ENCODE data around the gene FRAT1. TPM values are rescaled to one million over a fixed set of nuclear protein-coding genes. Genes with fewer than 3 reads are reported as not detected.

FRAT1 gene
- total RNA-seq, 2 donors from 2014 or later, result 1.5 to 3.7 TPM

DNA sequence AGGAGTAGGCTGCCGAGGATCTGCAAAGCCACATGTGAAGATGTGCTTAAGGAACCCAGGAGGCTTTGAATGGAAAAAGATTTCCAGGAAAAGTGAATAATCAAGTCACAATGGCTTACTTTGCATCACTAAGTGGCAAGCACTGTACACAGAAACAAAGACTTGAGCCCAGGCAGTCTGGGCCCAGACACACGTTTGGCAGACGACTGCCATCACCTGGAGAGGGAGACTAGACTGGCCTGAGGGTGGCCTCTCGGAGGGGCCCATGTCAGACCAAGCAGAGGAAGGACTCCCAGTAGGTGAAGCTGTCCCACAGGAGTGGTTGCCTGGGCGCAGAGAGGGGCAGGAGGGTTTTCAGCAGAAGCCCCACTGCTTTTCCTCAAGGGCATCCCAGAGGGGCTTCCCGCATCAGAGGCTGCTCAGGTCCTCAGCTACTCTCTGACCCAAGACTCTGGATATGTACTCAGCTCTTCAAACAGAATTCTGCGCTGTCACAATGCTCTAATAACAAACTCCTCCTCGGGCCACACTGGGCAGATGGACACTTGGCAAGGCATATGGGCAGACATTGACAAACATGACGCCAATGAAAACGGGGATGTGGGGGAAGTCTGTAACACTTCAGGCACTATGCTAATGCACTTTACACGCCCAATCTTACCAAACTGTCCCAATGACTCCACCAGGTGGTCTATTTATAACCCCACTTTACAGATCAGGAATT is 43.4 kb downstream of the FRAT1 start:
- no peak for ATAC-seq (replicated peaks)
- no peak overlapping the region for H3K4me3 Mint-ChIP-seq
- no peaks in the 10 kb centered on the region for H3K9me3 Mint-ChIP-seq
- H3K4me1 Mint-ChIP-seq, result no peaks in the 10 kb centered on the region
- no peak overlapping the region for H3K27ac Mint-ChIP-seq
- H3K36me3 Mint-ChIP-seq (ENCODE audit: low read depth), result peaks cover 83% of the 10 kb centered on the region
- no peaks in the 10 kb centered on the region for H3K27me3 Mint-ChIP-seq

DNA sequence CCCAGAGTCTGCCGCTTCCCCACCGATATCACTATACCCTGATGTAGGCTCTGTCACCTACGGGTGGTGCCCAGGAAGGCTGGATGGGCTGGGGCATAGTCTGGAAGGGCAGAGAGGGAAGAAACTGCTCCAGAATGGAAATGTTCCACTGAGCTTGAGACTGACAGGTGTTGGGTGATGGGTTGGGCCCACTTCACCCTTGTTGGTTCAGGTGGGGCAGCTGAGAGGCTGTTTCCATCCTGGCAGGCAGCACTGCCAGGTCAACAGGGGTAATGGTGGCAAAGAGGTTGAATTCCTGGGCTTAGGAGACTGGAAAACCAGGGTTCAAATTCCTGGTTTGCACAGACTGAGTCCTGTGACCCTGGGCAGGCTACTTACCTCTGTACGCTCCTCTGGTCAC is 44.0 kb downstream of the FRAT1 start:
- no peaks in the 10 kb centered on the region for H3K4me1 Mint-ChIP-seq
- H3K27ac Mint-ChIP-seq, result no peak overlapping the region
- peaks cover 83% of the 10 kb centered on the region for H3K36me3 Mint-ChIP-seq (ENCODE audit: low read depth)
- no peak overlapping the region for H3K4me3 Mint-ChIP-seq
- ATAC-seq (replicated peaks), result no peak
- no peaks in the 10 kb centered on the region for H3K9me3 Mint-ChIP-seq
- no peaks in the 10 kb centered on the region for H3K27me3 Mint-ChIP-seq

DNA sequence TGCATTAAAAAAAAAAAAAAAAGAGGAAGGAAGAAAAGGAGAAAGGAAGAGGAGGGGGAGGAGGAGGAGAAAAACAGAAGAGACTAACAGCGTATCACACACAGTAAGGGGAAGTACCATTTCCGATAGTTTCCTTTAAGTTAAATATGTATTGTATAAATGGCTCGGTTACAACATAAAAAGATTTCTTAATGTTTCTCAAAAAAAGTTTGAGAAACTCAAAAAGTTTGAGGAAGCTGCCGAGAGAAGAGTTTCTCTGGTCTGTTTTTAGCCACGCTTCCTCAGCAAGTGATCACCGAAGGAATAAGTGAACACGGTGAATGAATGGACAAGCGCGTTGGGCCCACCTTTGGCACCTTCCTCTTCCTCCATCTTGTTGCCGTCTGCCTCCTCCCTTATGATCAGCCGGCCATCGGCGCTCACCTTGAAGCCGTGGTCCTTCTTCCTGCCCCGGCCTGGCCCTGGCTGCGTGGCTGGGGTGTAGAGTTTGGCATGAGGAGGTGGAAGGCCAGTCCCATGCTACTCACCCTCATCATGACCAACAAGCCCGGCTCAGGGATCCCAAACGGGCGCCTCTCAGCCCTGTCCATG is 46.8 kb downstream of the FRAT1 start:
- Mint-ChIP-seq H3K27ac (no peak overlapping the region), H3K9me3 (no peaks in the 10 kb centered on the region), H3K4me1 (no peaks in the 10 kb centered on the region), H3K4me3 (no peak overlapping the region), H3K36me3 (ENCODE audit: low read depth) (peaks cover 86% of the 10 kb centered on the region), H3K27me3 (no peaks in the 10 kb centered on the region)
- no peak for ATAC-seq (replicated peaks)

DNA sequence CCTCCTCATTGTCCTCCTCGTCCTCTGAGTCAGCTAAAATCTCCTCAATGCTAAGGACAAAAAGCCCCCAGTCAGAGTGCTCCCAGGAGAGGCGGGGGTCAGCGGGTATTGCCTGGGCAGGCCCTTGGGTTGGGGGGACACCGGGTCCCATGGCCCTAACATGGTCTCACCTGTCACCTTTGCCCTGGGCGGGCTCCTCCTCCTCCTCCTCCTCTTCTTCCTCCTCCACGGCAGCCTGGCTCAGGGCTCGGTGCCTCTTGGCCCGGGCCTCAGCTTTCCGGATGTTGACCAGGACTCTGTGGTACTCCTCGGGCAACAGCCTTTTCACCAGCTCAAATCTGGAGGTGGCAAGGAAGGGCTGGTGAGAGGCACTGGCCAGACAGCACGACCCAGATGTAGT is 47.5 kb downstream of the FRAT1 start:
- no peak overlapping the region for H3K27ac Mint-ChIP-seq
- no peaks in the 10 kb centered on the region for H3K4me1 Mint-ChIP-seq
- no peaks in the 10 kb centered on the region for H3K9me3 Mint-ChIP-seq

DNA sequence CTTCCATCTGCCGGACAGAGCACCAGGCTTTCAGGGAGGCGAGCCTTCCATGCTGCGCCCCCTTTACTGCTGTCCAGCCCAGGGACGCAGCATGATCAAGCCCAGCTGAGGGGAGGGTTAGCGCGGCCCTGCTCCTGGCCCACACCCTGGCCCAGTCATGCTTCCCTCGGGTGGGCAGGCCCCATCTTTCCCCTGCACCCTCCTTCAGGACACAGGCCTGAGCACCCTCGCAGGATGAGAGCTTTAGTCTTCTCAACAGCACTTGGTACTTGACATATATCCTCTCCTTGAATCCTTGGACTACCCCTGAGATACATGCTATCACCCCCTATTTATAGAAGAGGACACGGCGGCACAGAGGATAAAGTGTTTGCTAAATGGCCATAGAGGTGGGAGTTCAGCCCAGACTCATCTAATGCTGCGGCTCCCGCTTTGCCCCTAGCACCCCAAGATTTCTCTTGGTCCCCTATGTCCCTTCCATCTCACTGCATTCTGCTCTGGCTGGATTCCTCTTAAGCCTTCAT is 48.1 kb downstream of the FRAT1 start:
- Mint-ChIP-seq H3K9me3 (no peaks in the 10 kb centered on the region), H3K27ac (no peak overlapping the region), H3K4me1 (no peaks in the 10 kb centered on the region), H3K4me3 (no peak overlapping the region), H3K36me3 (ENCODE audit: low read depth) (peaks cover 94% of the 10 kb centered on the region), H3K27me3 (no peaks in the 10 kb centered on the region)
- no peak for ATAC-seq (replicated peaks)

More for the DNA sequence above, 47.5 kb downstream of the FRAT1 start:
- ATAC-seq (replicated peaks), result no peak
- Mint-ChIP-seq H3K36me3 (ENCODE audit: low read depth) (peaks cover 87% of the 10 kb centered on the region), H3K27me3 (no peaks in the 10 kb centered on the region), H3K4me3 (no peak overlapping the region)

Other genes starting within 250 kb of the FRAT1 start
- 1 to 10 TPM in 1 of 2 donors, under 1 TPM in 1; 0.56 to 2.0 TPM for gene SLIT1, start 133.3 kb upstream of the FRAT1 start, total RNA-seq
- 10 to 100 TPM; 44.6 to 46.4 TPM for gene ARHGAP19, start 26.6 kb upstream of the FRAT1 start, total RNA-seq
- 1 to 10 TPM; 4.7 to 9.7 TPM for gene FRAT2, start 15.5 kb downstream of the FRAT1 start, total RNA-seq
- 10 to 100 TPM; 29.6 to 61.9 TPM for gene RRP12, start 82.1 kb downstream of the FRAT1 start, total RNA-seq
- gene PGAM1, start 106.9 kb downstream of the FRAT1 start, total RNA-seq, result 1,000 to 10,000 TPM; 1,094 to 1,221 TPM
- gene EXOSC1, start 126.7 kb downstream of the FRAT1 start, total RNA-seq, result 10 to 100 TPM; 49.7 to 54.2 TPM
- 10 to 100 TPM; 49.2 to 65.8 TPM for gene ZDHHC16, start 126.9 kb downstream of the FRAT1 start, total RNA-seq
- gene MMS19, start 179.2 kb downstream of the FRAT1 start, total RNA-seq, result 10 to 100 TPM; 89.3 to 90.5 TPM
- 1 to 10 TPM; 1.7 to 2.1 TPM for gene UBTD1, start 179.7 kb downstream of the FRAT1 start, total RNA-seq